HepG2 (cell line): Measurements from ENCODE around the gene CDCA5. TPM values are rescaled to one million over a fixed set of nuclear protein-coding genes. Genes with fewer than 3 reads are reported as not detected.

Experiments
- BRD4 ChIP-seq: sonication (generic); formaldehyde crosslinking; IDR thresholded peaks from 2 replicates; pipeline ENCODE4 v1.4.0; 2020; ENCODE audit warnings: missing genetic modification reagents
- CBX5 ChIP-seq: sonication (generic); formaldehyde crosslinking; IDR thresholded peaks from 2 replicates; pipeline ENCODE4 v1.4.0; 2020; ENCODE audit warnings: missing genetic modification reagents, borderline replicate concordance
- ESRRA ChIP-seq: sonication (generic); formaldehyde crosslinking; IDR thresholded peaks from 2 replicates; pipeline ENCODE4 v1.5.1; 2020; ENCODE audit warnings: mild to moderate bottlenecking, low read depth, missing genetic modification reagents
- ZNF343 ChIP-seq: sonication (generic); formaldehyde crosslinking; IDR thresholded peaks from 2 replicates; pipeline ENCODE4 v1.4.0; 2020; ENCODE audit warnings: mild to moderate bottlenecking, missing genetic modification reagents
- ZNF431 ChIP-seq: sonication (generic); formaldehyde crosslinking; IDR thresholded peaks from 2 replicates; pipeline ENCODE4 v1.9.0; 2022; ENCODE audit warnings: missing genetic modification reagents, low read depth, mild to moderate bottlenecking, borderline replicate concordance
- ZNF562 ChIP-seq: sonication (generic); formaldehyde crosslinking; IDR thresholded peaks from 2 replicates; pipeline ENCODE4 v1.8.0; 2022; ENCODE audit warnings: missing genetic modification reagents, borderline replicate concordance
- polyA plus RNA-seq, 8 experiments: library from polyadenylated mRNA; depleted of rRNA in 3 of 8; stranded (reverse) in 7 of 8; unstranded in 1 of 8; fragments of >200 nt; fragmentation: Illumina TruSeq in 4 of 8; extraction: Trizol in 4 of 8; gene quantifications; 2 replicates each; pipeline versions ENCODE4 v1.2.1 to v1.2.3, GENCODE V29; 2011 to 2016; ENCODE audit warnings: low read depth in 4 of 8, missing spikeins in 1 of 8, mixed read lengths in 1 of 8; ENCODE audit not compliant: insufficient read depth in 1 of 8
- total RNA-seq, 5 experiments: library from RNA; depleted of rRNA; stranded (reverse); fragments of >200 nt; fragmentation: Illumina TruSeq; extraction: Trizol; gene quantifications; 2 replicates each; pipeline ENCODE4 v1.2.3, GENCODE V29; 2016; ENCODE audit warnings: low read depth in 1 of 5
- TF ChIP-seq, protein P1 (sequence below): sonication (generic); formaldehyde crosslinking; conservative IDR thresholded peaks from 2 replicates; pipeline ENCODE4 v1.8.1; 2023; ENCODE audit warnings: missing genetic modification reagents
- TF ChIP-seq, protein P2 (sequence below): sonication (generic); formaldehyde crosslinking; conservative IDR thresholded peaks from 2 replicates; pipeline ENCODE4 v1.8.0; 2022; ENCODE audit warnings: missing genetic modification reagents
- TF ChIP-seq, protein P3 (sequence below): sonication (generic); formaldehyde crosslinking; IDR thresholded peaks from 2 replicates; pipeline ENCODE4 v1.4.0; 2020; ENCODE audit warnings: missing genetic modification reagents, mild to moderate bottlenecking, borderline replicate concordance
- TF ChIP-seq, protein P4 (sequence below): sonication (generic); formaldehyde crosslinking; IDR thresholded peaks from 2 replicates; pipeline ENCODE4 v1.4.0; 2020; ENCODE audit warnings: missing genetic modification reagents
- TF ChIP-seq, protein P5 (sequence below): sonication (generic); formaldehyde crosslinking; IDR thresholded peaks from 2 replicates; pipeline ENCODE4 v1.4.0; 2020; ENCODE audit warnings: missing genetic modification reagents

The CDCA5 gene
- total and polyA plus RNA-seq, 2 of the 13 experiments (the other 11 are each of a cell fraction or from before 2014, with no cell fraction given): 13.5 to 50.6 TPM

DNA sequence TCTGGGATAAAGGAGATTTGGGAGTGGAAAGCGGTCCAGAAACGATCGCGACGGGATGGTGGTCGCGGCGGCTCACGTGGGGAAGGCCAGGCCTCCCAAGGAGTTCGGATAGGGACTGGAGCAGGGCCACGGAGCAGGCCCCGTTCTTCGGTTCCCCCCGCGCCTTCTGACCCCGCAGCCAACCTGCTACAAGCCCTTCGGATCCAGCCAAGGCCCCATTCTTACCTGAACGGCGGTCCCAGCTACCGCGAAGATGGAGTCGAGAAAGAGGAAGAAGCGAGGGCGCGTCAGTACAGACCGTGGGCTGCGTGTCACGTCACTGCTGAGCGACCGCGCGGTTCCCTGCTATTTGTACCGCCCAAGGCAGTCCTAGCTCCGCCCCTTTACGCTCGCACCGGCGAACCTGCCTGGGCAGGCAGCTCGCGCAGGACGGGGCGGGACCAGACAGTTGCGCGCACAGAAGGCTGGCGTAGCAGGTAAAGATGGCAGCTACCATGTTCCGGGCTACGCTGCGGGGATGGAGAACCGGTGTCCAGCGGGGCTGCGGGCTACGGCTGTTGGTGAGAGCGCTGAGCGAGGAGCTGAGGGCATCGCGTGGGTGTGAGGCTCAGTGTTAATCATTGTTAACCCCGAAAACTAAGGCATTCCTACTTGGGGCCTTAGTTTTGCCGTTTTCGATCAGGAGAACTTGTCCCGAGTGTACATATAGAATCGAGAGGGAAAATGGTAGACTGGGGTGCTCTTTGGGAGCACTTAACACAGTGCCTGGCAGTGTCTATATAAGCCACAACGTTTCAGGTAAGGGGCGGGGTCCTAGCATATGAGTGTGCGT, 38.2 kb upstream of the CDCA5 start, which contains the start of the genes FAU and MRPL49 (continued):
- TF ChIP-seq, protein P1, sequence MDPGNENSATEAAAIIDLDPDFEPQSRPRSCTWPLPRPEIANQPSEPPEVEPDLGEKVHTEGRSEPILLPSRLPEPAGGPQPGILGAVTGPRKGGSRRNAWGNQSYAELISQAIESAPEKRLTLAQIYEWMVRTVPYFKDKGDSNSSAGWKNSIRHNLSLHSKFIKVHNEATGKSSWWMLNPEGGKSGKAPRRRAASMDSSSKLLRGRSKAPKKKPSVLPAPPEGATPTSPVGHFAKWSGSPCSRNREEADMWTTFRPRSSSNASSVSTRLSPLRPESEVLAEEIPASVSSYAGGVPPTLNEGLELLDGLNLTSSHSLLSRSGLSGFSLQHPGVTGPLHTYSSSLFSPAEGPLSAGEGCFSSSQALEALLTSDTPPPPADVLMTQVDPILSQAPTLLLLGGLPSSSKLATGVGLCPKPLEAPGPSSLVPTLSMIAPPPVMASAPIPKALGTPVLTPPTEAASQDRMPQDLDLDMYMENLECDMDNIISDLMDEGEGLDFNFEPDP: 0 out of 2 replicates have a peak, but pooled peaks have one; percentile 19
- TF ChIP-seq, protein P2, sequence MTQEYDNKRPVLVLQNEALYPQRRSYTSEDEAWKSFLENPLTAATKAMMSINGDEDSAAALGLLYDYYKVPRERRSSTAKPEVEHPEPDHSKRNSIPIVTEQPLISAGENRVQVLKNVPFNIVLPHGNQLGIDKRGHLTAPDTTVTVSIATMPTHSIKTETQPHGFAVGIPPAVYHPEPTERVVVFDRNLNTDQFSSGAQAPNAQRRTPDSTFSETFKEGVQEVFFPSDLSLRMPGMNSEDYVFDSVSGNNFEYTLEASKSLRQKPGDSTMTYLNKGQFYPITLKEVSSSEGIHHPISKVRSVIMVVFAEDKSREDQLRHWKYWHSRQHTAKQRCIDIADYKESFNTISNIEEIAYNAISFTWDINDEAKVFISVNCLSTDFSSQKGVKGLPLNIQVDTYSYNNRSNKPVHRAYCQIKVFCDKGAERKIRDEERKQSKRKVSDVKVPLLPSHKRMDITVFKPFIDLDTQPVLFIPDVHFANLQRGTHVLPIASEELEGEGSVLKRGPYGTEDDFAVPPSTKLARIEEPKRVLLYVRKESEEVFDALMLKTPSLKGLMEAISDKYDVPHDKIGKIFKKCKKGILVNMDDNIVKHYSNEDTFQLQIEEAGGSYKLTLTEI (CRISPR knock-in tag): no peak
- peak; percentile 80; the same call in 1 of the 2 replicates for TF ChIP-seq ZNF343 (CRISPR knock-in tag)
- TF ChIP-seq CBX5: no peak
- TF ChIP-seq ZNF431: peak; percentile 83; the same call in 1 of the 2 replicates
- TF ChIP-seq, protein P3, sequence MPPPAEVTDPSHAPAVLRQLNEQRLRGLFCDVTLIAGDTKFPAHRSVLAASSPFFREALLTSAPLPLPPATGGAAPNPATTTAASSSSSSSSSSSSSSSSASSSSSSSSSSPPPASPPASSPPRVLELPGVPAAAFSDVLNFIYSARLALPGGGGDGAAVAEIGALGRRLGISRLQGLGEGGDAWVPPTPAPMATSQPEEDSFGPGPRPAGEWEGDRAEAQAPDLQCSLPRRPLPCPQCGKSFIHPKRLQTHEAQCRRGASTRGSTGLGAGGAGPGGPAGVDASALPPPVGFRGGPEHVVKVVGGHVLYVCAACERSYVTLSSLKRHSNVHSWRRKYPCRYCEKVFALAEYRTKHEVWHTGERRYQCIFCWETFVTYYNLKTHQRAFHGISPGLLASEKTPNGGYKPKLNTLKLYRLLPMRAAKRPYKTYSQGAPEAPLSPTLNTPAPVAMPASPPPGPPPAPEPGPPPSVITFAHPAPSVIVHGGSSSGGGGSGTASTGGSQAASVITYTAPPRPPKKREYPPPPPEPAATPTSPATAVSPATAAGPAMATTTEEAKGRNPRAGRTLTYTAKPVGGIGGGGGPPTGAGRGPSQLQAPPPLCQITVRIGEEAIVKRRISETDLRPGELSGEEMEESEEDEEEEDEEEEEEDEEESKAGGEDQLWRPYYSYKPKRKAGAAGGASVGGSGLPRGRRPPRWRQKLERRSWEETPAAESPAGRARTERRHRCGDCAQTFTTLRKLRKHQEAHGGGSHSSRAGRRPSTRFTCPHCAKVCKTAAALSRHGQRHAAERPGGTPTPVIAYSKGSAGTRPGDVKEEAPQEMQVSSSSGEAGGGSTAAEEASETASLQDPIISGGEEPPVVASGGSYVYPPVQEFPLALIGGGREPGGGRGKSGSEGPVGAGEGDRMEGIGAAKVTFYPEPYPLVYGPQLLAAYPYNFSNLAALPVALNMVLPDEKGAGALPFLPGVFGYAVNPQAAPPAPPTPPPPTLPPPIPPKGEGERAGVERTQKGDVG (CRISPR knock-in tag): 0 out of 2 replicates have a peak, but pooled peaks have one; percentile 41
- TF ChIP-seq, protein P4, sequence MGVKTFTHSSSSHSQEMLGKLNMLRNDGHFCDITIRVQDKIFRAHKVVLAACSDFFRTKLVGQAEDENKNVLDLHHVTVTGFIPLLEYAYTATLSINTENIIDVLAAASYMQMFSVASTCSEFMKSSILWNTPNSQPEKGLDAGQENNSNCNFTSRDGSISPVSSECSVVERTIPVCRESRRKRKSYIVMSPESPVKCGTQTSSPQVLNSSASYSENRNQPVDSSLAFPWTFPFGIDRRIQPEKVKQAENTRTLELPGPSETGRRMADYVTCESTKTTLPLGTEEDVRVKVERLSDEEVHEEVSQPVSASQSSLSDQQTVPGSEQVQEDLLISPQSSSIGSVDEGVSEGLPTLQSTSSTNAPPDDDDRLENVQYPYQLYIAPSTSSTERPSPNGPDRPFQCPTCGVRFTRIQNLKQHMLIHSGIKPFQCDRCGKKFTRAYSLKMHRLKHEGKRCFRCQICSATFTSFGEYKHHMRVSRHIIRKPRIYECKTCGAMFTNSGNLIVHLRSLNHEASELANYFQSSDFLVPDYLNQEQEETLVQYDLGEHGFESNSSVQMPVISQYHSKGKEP: 0 out of 2 replicates have a peak, but pooled peaks have one; percentile 45
- TF ChIP-seq ESRRA (CRISPR knock-in tag): 0 out of 2 replicates have a peak, but pooled peaks have one; percentile 25
- TF ChIP-seq BRD4 (CRISPR knock-in tag): peak; percentile 72; the same call in 1 of the 2 replicates
- TF ChIP-seq, protein P5, sequence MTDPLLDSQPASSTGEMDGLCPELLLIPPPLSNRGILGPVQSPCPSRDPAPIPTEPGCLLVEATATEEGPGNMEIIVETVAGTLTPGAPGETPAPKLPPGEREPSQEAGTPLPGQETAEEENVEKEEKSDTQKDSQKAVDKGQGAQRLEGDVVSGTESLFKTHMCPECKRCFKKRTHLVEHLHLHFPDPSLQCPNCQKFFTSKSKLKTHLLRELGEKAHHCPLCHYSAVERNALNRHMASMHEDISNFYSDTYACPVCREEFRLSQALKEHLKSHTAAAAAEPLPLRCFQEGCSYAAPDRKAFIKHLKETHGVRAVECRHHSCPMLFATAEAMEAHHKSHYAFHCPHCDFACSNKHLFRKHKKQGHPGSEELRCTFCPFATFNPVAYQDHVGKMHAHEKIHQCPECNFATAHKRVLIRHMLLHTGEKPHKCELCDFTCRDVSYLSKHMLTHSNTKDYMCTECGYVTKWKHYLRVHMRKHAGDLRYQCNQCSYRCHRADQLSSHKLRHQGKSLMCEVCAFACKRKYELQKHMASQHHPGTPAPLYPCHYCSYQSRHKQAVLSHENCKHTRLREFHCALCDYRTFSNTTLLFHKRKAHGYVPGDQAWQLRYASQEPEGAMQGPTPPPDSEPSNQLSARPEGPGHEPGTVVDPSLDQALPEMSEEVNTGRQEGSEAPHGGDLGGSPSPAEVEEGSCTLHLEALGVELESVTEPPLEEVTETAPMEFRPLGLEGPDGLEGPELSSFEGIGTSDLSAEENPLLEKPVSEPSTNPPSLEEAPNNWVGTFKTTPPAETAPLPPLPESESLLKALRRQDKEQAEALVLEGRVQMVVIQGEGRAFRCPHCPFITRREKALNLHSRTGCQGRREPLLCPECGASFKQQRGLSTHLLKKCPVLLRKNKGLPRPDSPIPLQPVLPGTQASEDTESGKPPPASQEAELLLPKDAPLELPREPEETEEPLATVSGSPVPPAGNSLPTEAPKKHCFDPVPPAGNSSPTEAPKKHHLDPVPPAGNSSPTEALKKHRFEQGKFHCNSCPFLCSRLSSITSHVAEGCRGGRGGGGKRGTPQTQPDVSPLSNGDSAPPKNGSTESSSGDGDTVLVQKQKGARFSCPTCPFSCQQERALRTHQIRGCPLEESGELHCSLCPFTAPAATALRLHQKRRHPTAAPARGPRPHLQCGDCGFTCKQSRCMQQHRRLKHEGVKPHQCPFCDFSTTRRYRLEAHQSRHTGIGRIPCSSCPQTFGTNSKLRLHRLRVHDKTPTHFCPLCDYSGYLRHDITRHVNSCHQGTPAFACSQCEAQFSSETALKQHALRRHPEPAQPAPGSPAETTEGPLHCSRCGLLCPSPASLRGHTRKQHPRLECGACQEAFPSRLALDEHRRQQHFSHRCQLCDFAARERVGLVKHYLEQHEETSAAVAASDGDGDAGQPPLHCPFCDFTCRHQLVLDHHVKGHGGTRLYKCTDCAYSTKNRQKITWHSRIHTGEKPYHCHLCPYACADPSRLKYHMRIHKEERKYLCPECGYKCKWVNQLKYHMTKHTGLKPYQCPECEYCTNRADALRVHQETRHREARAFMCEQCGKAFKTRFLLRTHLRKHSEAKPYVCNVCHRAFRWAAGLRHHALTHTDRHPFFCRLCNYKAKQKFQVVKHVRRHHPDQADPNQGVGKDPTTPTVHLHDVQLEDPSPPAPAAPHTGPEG (CRISPR knock-in tag): peak; percentile 71; the same call in 1 of the 2 replicates
- no peak for TF ChIP-seq ZNF562
